ENCODE results near the gene BCR.

Gene BCR

GRCh38 chr22:23351321-23351720 is 171.0 kb downstream of the BCR start:
- Mint-ChIP-seq H3K4me3 (no peak overlapping the region), H3K4me1 (no peaks in the 10 kb centered on the region)

GRCh38 chr22:23353004-23353403 is 172.7 kb downstream of the BCR start:
- Mint-ChIP-seq H3K9me3 (no peaks in the 10 kb centered on the region), H3K36me3 (ENCODE audit: low read depth) (no peaks in the 10 kb centered on the region), H3K4me1 (no peaks in the 10 kb centered on the region), H3K27ac (no peak overlapping the region), H3K27me3 (ENCODE audit: low read depth) (peaks cover 26% of the 10 kb centered on the region), H3K4me3 (no peak overlapping the region)
- no peak for TF ChIP-seq CTCF (IDR thresholded peaks at IDR 0.05; ENCODE audit: unreplicated experiment in 3 of 3)

More at GRCh38 chr22:23351321-23351720, 171.0 kb downstream of the BCR start:
- no peak for TF ChIP-seq CTCF (IDR thresholded peaks at IDR 0.05; ENCODE audit: unreplicated experiment in 3 of 3)
- Mint-ChIP-seq H3K27me3 (ENCODE audit: low read depth) (peaks cover 26% of the 10 kb centered on the region), H3K36me3 (ENCODE audit: low read depth) (no peaks in the 10 kb centered on the region), H3K9me3 (no peaks in the 10 kb centered on the region), H3K27ac (no peak overlapping the region)

- no peaks in the 10 kb centered on the region for H3K36me3 Mint-ChIP-seq (ENCODE audit: low read depth)
- TF ChIP-seq CTCF (IDR thresholded peaks at IDR 0.05; ENCODE audit: unreplicated experiment in 3 of 3), result no peak
- no peaks in the 10 kb centered on the region for H3K9me3 Mint-ChIP-seq
- H3K4me1 Mint-ChIP-seq, result no peaks in the 10 kb centered on the region
- H3K27ac Mint-ChIP-seq, result no peak overlapping the region
- peaks cover 23% of the 10 kb centered on the region for H3K27me3 Mint-ChIP-seq (ENCODE audit: low read depth)
- no peak overlapping the region for H3K4me3 Mint-ChIP-seq
Observed at GRCh38 chr22:23353696-23354095, 173.4 kb downstream of the BCR start.

GRCh38 chr22:23356094-23356493 is 175.8 kb downstream of the BCR start:
- H3K4me3 Mint-ChIP-seq, result no peak overlapping the region
- H3K27ac Mint-ChIP-seq, result no peak overlapping the region
- H3K27me3 Mint-ChIP-seq (ENCODE audit: low read depth), result peaks cover 15% of the 10 kb centered on the region
- no peaks in the 10 kb centered on the region for H3K9me3 Mint-ChIP-seq
- H3K36me3 Mint-ChIP-seq (ENCODE audit: low read depth), result no peaks in the 10 kb centered on the region
- no peaks in the 10 kb centered on the region for H3K4me1 Mint-ChIP-seq
- TF ChIP-seq CTCF (IDR thresholded peaks at IDR 0.05; ENCODE audit: unreplicated experiment in 3 of 3), result no peak

GRCh38 chr22:23357053-23357452 is 176.7 kb downstream of the BCR start:
- H3K27ac Mint-ChIP-seq, result no peak overlapping the region
- no peaks in the 10 kb centered on the region for H3K4me1 Mint-ChIP-seq
- H3K36me3 Mint-ChIP-seq (ENCODE audit: low read depth), result no peaks in the 10 kb centered on the region
- H3K27me3 Mint-ChIP-seq (ENCODE audit: low read depth), result peaks cover 15% of the 10 kb centered on the region
- TF ChIP-seq CTCF (IDR thresholded peaks at IDR 0.05; ENCODE audit: unreplicated experiment in 3 of 3), result no peak
- no peak overlapping the region for H3K4me3 Mint-ChIP-seq
- no peaks in the 10 kb centered on the region for H3K9me3 Mint-ChIP-seq

- H3K27ac Mint-ChIP-seq, result no peak overlapping the region
- no peak for TF ChIP-seq CTCF (IDR thresholded peaks at IDR 0.05; ENCODE audit: unreplicated experiment in 3 of 3)
- H3K27me3 Mint-ChIP-seq (ENCODE audit: low read depth), result peaks cover 4% of the 10 kb centered on the region
- no peaks in the 10 kb centered on the region for H3K4me1 Mint-ChIP-seq
- no peaks in the 10 kb centered on the region for H3K9me3 Mint-ChIP-seq
- no peaks in the 10 kb centered on the region for H3K36me3 Mint-ChIP-seq (ENCODE audit: low read depth)
- no peak overlapping the region for H3K4me3 Mint-ChIP-seq
Observed at GRCh38 chr22:23359583-23360123, 179.3 kb downstream of the BCR start.
